ENCODE measurements around the gene MITD1. TPM values are rescaled to one million over a fixed set of nuclear protein-coding genes. Genes with fewer than 3 reads are reported as not detected.

Gene MITD1
- total and polyA plus RNA-seq, 12 donors: 14.4 to 70.1 (median 29.0) TPM

DNA sequence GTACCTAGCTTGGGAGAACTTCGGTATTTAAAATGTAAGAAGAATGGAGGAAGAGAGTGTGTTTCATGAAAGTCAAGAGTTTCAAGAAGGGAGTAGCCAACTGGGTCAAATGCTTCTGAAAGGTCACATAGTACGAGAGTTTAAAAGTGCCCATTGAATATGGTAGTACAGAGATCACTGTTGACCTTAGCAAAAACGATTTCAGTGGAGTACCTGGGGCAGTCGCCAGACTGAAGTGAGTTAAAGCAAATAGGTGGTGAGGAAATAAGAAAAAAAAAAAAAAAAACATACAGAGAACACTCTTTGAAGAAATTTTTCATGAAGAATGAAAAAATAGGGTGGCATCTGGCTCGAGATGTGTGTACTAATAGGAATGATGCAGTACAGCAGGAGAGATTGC is 14.6 kb downstream of the MITD1 start:
- H3K9me3 ChIP-seq (replicated peaks in 1 of 3): no peaks in the 10 kb centered on the region
- DNase-seq: no peak
- H3K36me3 ChIP-seq (replicated peaks in 1 of 2): peaks cover 0 to 25% of the 10 kb centered on the region in 2 donors
- H3K27me3 ChIP-seq: no peaks in the 10 kb centered on the region
- no peak overlapping the region for H3K4me3 ChIP-seq
- 78 to 87% (median 82%) methylated on average over 5 of the region's 5 CpGs for WGBS, 4 donors
- intact Hi-C loops (cut with DNase I): no loop called here
- no peak for TF ChIP-seq POLR2A (IDR thresholded peaks at IDR 0.05)
- TF ChIP-seq, protein P1, sequence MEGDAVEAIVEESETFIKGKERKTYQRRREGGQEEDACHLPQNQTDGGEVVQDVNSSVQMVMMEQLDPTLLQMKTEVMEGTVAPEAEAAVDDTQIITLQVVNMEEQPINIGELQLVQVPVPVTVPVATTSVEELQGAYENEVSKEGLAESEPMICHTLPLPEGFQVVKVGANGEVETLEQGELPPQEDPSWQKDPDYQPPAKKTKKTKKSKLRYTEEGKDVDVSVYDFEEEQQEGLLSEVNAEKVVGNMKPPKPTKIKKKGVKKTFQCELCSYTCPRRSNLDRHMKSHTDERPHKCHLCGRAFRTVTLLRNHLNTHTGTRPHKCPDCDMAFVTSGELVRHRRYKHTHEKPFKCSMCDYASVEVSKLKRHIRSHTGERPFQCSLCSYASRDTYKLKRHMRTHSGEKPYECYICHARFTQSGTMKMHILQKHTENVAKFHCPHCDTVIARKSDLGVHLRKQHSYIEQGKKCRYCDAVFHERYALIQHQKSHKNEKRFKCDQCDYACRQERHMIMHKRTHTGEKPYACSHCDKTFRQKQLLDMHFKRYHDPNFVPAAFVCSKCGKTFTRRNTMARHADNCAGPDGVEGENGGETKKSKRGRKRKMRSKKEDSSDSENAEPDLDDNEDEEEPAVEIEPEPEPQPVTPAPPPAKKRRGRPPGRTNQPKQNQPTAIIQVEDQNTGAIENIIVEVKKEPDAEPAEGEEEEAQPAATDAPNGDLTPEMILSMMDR (IDR thresholded peaks at IDR 0.05): no peak
- H3K27ac ChIP-seq: no peak overlapping the region
- peaks cover 0 to 5% of the 10 kb centered on the region in 2 donors for H3K4me1 ChIP-seq (replicated peaks in 1 of 2)

DNA sequence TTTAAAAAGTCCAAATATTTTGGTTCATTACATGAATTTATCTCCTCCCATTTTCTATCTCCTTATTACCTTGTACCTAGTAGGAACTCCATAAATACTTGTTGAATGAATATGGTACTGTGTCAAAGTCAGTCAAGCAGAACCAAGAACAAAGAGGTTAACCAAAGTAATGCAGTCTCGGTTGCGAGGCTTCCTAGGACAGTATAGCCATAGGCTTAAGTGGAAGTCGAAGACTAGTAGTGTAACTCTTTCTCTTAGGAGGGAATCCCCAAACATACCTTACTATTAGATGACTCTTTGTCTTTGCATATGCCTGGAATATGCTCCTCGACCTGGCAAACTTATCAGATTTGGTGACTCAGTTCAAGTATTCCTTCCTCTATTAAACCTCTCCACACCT is 21.3 kb downstream of the MITD1 start:
- intact Hi-C loops (cut with DNase I): no loop called here

DNA sequence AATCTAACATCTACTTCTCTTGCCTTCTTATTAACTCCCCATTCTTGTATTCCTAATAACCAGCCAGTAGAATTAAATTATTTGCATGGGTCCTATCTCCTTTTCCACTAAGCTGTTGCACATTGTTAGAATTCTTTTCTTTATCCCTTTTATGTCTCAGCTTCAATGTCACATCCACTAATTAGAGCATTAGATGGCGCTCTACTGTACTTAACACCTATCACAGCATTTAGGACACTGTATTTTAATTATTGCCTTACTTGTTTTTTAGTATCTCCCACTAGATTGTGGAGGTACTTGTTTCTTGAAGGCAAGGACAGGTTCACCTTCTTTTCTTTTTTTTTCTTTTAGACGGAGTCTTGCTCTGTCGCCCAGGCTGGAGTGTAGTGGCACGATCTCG is 22.3 kb downstream of the MITD1 start:
- H3K4me3 ChIP-seq: no peak overlapping the region
- no peak overlapping the region for H3K27ac ChIP-seq
- TF ChIP-seq, protein P1 (IDR thresholded peaks at IDR 0.05): no peak
- no peak for TF ChIP-seq POLR2A (IDR thresholded peaks at IDR 0.05)
- peaks cover 0 to 23% of the 10 kb centered on the region in 2 donors for H3K4me1 ChIP-seq (replicated peaks in 1 of 2)
- no peaks in the 10 kb centered on the region for H3K36me3 ChIP-seq (replicated peaks in 1 of 2)
- H3K27me3 ChIP-seq: no peaks in the 10 kb centered on the region
- intact Hi-C loops (cut with DNase I): no loop called here
- no peaks in the 10 kb centered on the region for H3K9me3 ChIP-seq (replicated peaks in 1 of 3)
- 93 to 98% (median 96%) methylated on average over 5 of the region's 5 CpGs for WGBS, 4 donors
- no peak for DNase-seq

More for the DNA sequence above, 21.3 kb downstream of the MITD1 start:
- Histone ChIP-seq H3K4me3 (no peak overlapping the region), H3K36me3 (replicated peaks in 1 of 2) (no peaks in the 10 kb centered on the region), H3K9me3 (replicated peaks in 1 of 3) (no peaks in the 10 kb centered on the region), H3K4me1 (replicated peaks in 1 of 2) (peaks cover 0 to 18% of the 10 kb centered on the region in 2 donors), H3K27me3 (no peaks in the 10 kb centered on the region), H3K27ac (no peak overlapping the region)
- DNase-seq: no peak
- TF ChIP-seq, protein P1 (IDR thresholded peaks at IDR 0.05): no peak
- TF ChIP-seq POLR2A (IDR thresholded peaks at IDR 0.05): no peak
- 85 to 95% (median 90%) methylated on average over 4 of the region's 4 CpGs for WGBS, 4 donors

DNA sequence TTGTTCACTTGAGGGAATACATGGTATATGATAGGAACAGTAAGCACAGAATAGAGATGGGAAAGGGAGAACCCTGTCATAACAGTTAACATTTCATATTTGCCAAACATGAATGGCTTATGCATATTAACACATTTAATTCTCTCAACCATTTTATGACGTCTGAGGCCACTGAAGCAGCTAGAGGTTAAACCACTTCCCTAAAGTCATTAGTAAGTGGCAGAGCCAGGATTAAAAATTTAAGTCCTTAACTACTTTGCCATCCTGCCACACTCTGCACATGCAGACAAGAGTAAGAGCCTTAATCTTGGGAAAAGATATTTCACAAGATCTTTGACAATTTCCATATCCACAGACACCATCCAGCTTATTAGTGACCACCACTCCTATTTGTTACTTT is 24.0 kb downstream of the MITD1 start:
- Histone ChIP-seq H3K9me3 (replicated peaks in 1 of 3) (no peaks in the 10 kb centered on the region), H3K27ac (no peak overlapping the region), H3K4me3 (no peak overlapping the region), H3K27me3 (no peaks in the 10 kb centered on the region), H3K4me1 (replicated peaks in 1 of 2) (peaks cover 0 to 24% of the 10 kb centered on the region in 2 donors), H3K36me3 (replicated peaks in 1 of 2) (no peaks in the 10 kb centered on the region)
- 68 to 85% (median 73%) methylated on average over 1 of the region's 1 CpG for WGBS, 4 donors
- no peak for DNase-seq
- TF ChIP-seq POLR2A (IDR thresholded peaks at IDR 0.05): no peak
- TF ChIP-seq, protein P1 (IDR thresholded peaks at IDR 0.05): no peak
- intact Hi-C loops (cut with DNase I): no loop called here

Data from adrenal gland (tissue), 12 donors.